Measurements from ENCODE around the gene SYNPO.

Gene SYNPO

GRCh38 chr5:150624334-150625163 lies 15.9 kb upstream of the SYNPO start:
- no peak for DNase-seq (ENCODE audit: low spot score)

GRCh38 chr5:150625164-150625535 lies 15.3 kb upstream of the SYNPO start:
- DNase-seq (ENCODE audit: low spot score): no peak

GRCh38 chr5:150625831-150626746 lies 14.4 kb upstream of the SYNPO start:
- no peak for DNase-seq (ENCODE audit: low spot score)

- no peak for DNase-seq (ENCODE audit: low spot score)
These were observed 13.6 kb upstream of the SYNPO start for GRCh38 chr5:150626853-150627276.

- no peak for DNase-seq (ENCODE audit: low spot score)
These were observed 12.5 kb upstream of the SYNPO start for GRCh38 chr5:150627731-150628545.

GRCh38 chr5:150628936-150629485 lies 11.4 kb upstream of the SYNPO start:
- DNase-seq (ENCODE audit: low spot score): no peak

- DNase-seq (ENCODE audit: low spot score): no peak
These were observed 10.4 kb upstream of the SYNPO start for GRCh38 chr5:150630016-150630415.

GRCh38 chr5:150630461-150631325 lies 9.8 kb upstream of the SYNPO start:
- DNase-seq (ENCODE audit: low spot score): no peak

GRCh38 chr5:150631326-150631701 lies 9.1 kb upstream of the SYNPO start:
- no peak for DNase-seq (ENCODE audit: low spot score)

GRCh38 chr5:150632305-150633160 lies 7.9 kb upstream of the SYNPO start:
- no peak for DNase-seq (ENCODE audit: low spot score)

GRCh38 chr5:150633429-150633828 lies 7.0 kb upstream of the SYNPO start:
- peak; percentile 16 for DNase-seq (ENCODE audit: low spot score)

GRCh38 chr5:150636391-150637244 lies 3.8 kb upstream of the SYNPO start:
- DNase-seq (ENCODE audit: low spot score): no peak

- no peak for DNase-seq (ENCODE audit: low spot score)
These were observed 3.0 kb upstream of the SYNPO start for GRCh38 chr5:150637245-150638052.

- no peak for DNase-seq (ENCODE audit: low spot score)
These were observed 2.4 kb upstream of the SYNPO start for GRCh38 chr5:150638053-150638444.

GRCh38 chr5:150638488-150639376 lies 1.7 kb upstream of the SYNPO start:
- no peak for DNase-seq (ENCODE audit: low spot score)

- no peak for DNase-seq (ENCODE audit: low spot score)
These were observed 1.1 kb upstream of the SYNPO start for GRCh38 chr5:150639377-150639692.

GRCh38 chr5:150639751-150640150 lies 709 bp upstream of the SYNPO start:
- DNase-seq (ENCODE audit: low spot score): no peak
